Ascending aorta (tissue), 2 donors: ENCODE data around the gene EGFLAM. TPM values are rescaled to one million over a fixed set of nuclear protein-coding genes. Genes with fewer than 3 reads are reported as not detected.

Experiments used
- DNase-seq, 2 donors: peaks; one replicate each; pipeline ENCODE4 v3.0.0-alpha.2; 2019; ENCODE audit warnings: low spot score in 2 of 2
- H3K27ac ChIP-seq, 2 donors: fragments of 200-600 bp; sonication (generic); one replicate each; pipeline ENCODE4 v1.5.1; 2016 to 2017; ENCODE audit warnings: mild to moderate bottlenecking in 1 of 2
- H3K27me3 ChIP-seq: fragments of 200-600 bp; sonication (generic); one replicate; pipeline ENCODE4 v1.5.1; 2017
- H3K36me3 ChIP-seq, 2 donors: fragments of 200-600 bp; sonication (generic); one replicate each; pipeline ENCODE4 v1.5.1; 2016
- H3K4me1 ChIP-seq, 2 donors: fragments of 200-600 bp; sonication (generic); one replicate each; pipeline ENCODE4 v1.5.1; 2016 to 2017; ENCODE audit warnings: mild to moderate bottlenecking in 1 of 2
- H3K4me3 ChIP-seq, 2 donors: fragments of 200-600 bp; sonication (generic); one replicate each; pipeline ENCODE4 v1.5.1; 2016 to 2017; ENCODE audit warnings: mild to moderate bottlenecking in 1 of 2
- H3K9me3 ChIP-seq, 2 donors: fragments of 200-600 bp; sonication (generic); one replicate each; pipeline ENCODE4 v1.5.1; 2016
- CTCF ChIP-seq, 3 experiments: fragments of 200-600 bp in 2 of 3; fragments of 450-650 bp in 1 of 3; sonication (generic) in 2 of 3; IDR thresholded peaks; one replicate each; pipeline ENCODE4 v1.5.1; 2016 to 2019; ENCODE audit warnings: antibody characterized with exemption in 3 of 3, mild to moderate bottlenecking in 1 of 3, moderate library complexity in 1 of 3
- intact Hi-C: fragments of 100-400 bp; cut with DNase I; formaldehyde crosslinking; loops from one replicate; pipeline ENCODE4 v1.15.1; 2023
- total RNA-seq: library from RNA; depleted of rRNA; stranded (reverse); fragments of >200 nt; gene quantifications from one replicate; pipeline ENCODE4 v1.1.0, GENCODE V29; 2016

Gene EGFLAM
- total RNA-seq, 1 donor from 2014 or later = 4.2 TPM

- no peaks in the 10 kb centered on the region for H3K27me3 ChIP-seq
- no peak overlapping the region for H3K27ac ChIP-seq
- intact Hi-C loops = no loop called here
- no peak for DNase-seq
- no peaks in the 10 kb centered on the region for H3K4me1 ChIP-seq
- H3K36me3 ChIP-seq = peaks cover 6 to 18% of the 10 kb centered on the region in 2 donors
- no peak for TF ChIP-seq CTCF (IDR thresholded peaks at IDR 0.05)
- H3K4me3 ChIP-seq = no peak overlapping the region
- H3K9me3 ChIP-seq = no peaks in the 10 kb centered on the region
These were observed 247.9 kb downstream of the EGFLAM start for GRCh38 chr5:38506302-38506701.

- Histone ChIP-seq H3K36me3 (peaks cover 0 to 28% of the 10 kb centered on the region in 2 donors), H3K27ac (no peak overlapping the region)
- intact Hi-C loops = no loop called here
These were observed 250.8 kb downstream of the EGFLAM start for GRCh38 chr5:38509185-38509584.

More at GRCh38 chr5:38509185-38509584, 250.8 kb downstream of the EGFLAM start:
- H3K4me1 ChIP-seq = no peaks in the 10 kb centered on the region
- H3K27me3 ChIP-seq = no peaks in the 10 kb centered on the region
- no peak for TF ChIP-seq CTCF (IDR thresholded peaks at IDR 0.05)
- no peak for DNase-seq
- H3K4me3 ChIP-seq = no peak overlapping the region
- H3K9me3 ChIP-seq = no peaks in the 10 kb centered on the region
